HepG2 (cell line): ENCODE results near the gene NUDCD3. TPM values are rescaled to one million over a fixed set of nuclear protein-coding genes. Genes with fewer than 3 reads are reported as not detected.

Source experiments
- ATAC-seq: fragments of 200-7000 bp; cut with Tn5 transposase; 3 replicates; pipeline ENCODE4 v1.9.1; 2020; ENCODE audit warnings: mild to moderate bottlenecking, moderate library complexity
- BruUV-seq: library from RNA; stranded (reverse); fragments of 400-500 nt; replicated peaks from 2 replicates; lab custom pipeline; 2021; lab: Mats Ljungman, UMichigan
- CTCF ChIA-PET: fragments of 300-600 bp; formaldehyde crosslinking; extraction: SDS; loops from one replicate; lab custom pipeline; 2021; ENCODE audit warnings: low total read pairs, inconsistent platforms, low intra/inter-chr PET ratio; lab: Yijun Ruan, JAX
- POLR2A ChIA-PET: fragments of 350-600 bp; sonication (Branson Sonifier 250); formaldehyde crosslinking; loops from one replicate; lab custom pipeline; 2020; ENCODE audit warnings: antibody characterized with exemption, inconsistent platforms; lab: Yijun Ruan, JAX
- DNase-seq: peaks from one replicate; pipeline ENCODE4 v3.0.0-alpha.2; 2015; ENCODE audit warnings: low spot score
- FAIRE-seq: peaks from 3 replicates; lab custom pipeline; 2011; peaks lifted over from hg19 to GRCh38; lab: Jason Lieb, UNC
- H2AFZ ChIP-seq: one replicate; pipeline ENCODE4 v1.6.1; 2011; ENCODE audit warnings: low read length, inconsistent platforms
- H3K27ac ChIP-seq: fragments of 300-600 bp; 3 replicates; pipeline ENCODE4 v1.8.0; 2011; ENCODE audit warnings: mixed run types, mild to moderate bottlenecking, mixed read lengths, low read length, inconsistent platforms; ENCODE audit not compliant: insufficient read depth; ENCODE audit errors: extremely low read length
- H3K27me3 ChIP-seq, 2 experiments: fragments of 200-600 bp in 1 of 2; 2 replicates in 1 of 2; 3 replicates in 1 of 2; pipeline versions ENCODE4 v1.6.0 to v1.8.0; 2011; ENCODE audit warnings: low read length in 2 of 2, mild to moderate bottlenecking in 2 of 2, moderate library complexity in 2 of 2, inconsistent platforms in 1 of 2; ENCODE audit not compliant: insufficient read depth in 2 of 2, control insufficient read depth in 1 of 2
- H3K36me3 ChIP-seq, 2 experiments: fragments of 200-600 bp in 1 of 2; replicated peaks in 1 of 2; 2 replicates in 1 of 2; 3 replicates in 1 of 2; pipeline versions ENCODE4 v1.5.1 to v1.8.0; 2011; ENCODE audit warnings: low read length in 2 of 2, inconsistent platforms in 1 of 2; ENCODE audit not compliant: insufficient read depth in 2 of 2, control insufficient read depth in 1 of 2
- H3K4me1 ChIP-seq: 2 replicates; pipeline ENCODE4 v1.5.1; 2012; ENCODE audit warnings: low read length, inconsistent platforms; ENCODE audit not compliant: insufficient read depth
- H3K4me2 ChIP-seq: 2 replicates; pipeline ENCODE4 v1.6.0; 2011; ENCODE audit warnings: low read depth, low read length, inconsistent platforms
- H3K4me3 ChIP-seq, 3 experiments: fragments of 200-600 bp in 1 of 3; sonication (generic), shearing (Covaris generic) in 1 of 3; replicated peaks in 1 of 3; 2 replicates each; pipeline ENCODE4 v1.5.1; 2011 to 2016; ENCODE audit warnings: low read length in 3 of 3, inconsistent platforms in 2 of 3, low read depth in 2 of 3, mild to moderate bottlenecking in 2 of 3, control low read depth in 1 of 3, mixed read lengths in 1 of 3; ENCODE audit not compliant: insufficient read depth in 1 of 3
- H3K79me2 ChIP-seq: one replicate; pipeline ENCODE4 v1.6.1; 2011; ENCODE audit warnings: low read length, inconsistent platforms; ENCODE audit not compliant: insufficient read depth
- H3K9ac ChIP-seq: 2 replicates; pipeline ENCODE4 v1.6.0; 2011; ENCODE audit warnings: mild to moderate bottlenecking, low read depth, low read length, inconsistent platforms; ENCODE audit not compliant: insufficient read depth
- H3K9me3 ChIP-seq: 2 replicates; pipeline ENCODE4 v1.5.1; 2012; ENCODE audit warnings: mild to moderate bottlenecking, low read length
- H4K20me1 ChIP-seq: 2 replicates; pipeline ENCODE4 v1.6.0; 2011; ENCODE audit warnings: inconsistent platforms, mild to moderate bottlenecking, low read length, moderate library complexity; ENCODE audit not compliant: insufficient read depth
- RBM22 ChIP-seq: fragments of 200-400 bp; formaldehyde crosslinking; optimal IDR thresholded peaks from 2 replicates; pipeline ENCODE3; 2017; ENCODE audit warnings: mild to moderate bottlenecking, low read length, moderate library complexity
- WGBS: methylation state at CpG from one replicate; pipeline ENCODE4 v1.1.6; 2017; ENCODE audit warnings: low lambda C conversion rate; 5-methylcytosine and 5-hydroxymethylcytosine counted together
- in situ Hi-C: cut with HindIII; loops from 2 replicates; pipeline ENCODE4 v1.10.0; 2017; ENCODE audit warnings: low pct_unique_long_range_greater_than_20kb; ENCODE audit not compliant: extremely low pct_ligation_motif_present
- intact Hi-C: fragments of 100-400 bp; cut with micrococcal nuclease; formaldehyde crosslinking; loops from one replicate; pipeline ENCODE4 v1.10.0; 2022; ENCODE audit not compliant: unreplicated experiment
- polyA plus RNA-seq, 8 experiments: library from polyadenylated mRNA; depleted of rRNA in 3 of 8; stranded (reverse) in 7 of 8; unstranded in 1 of 8; fragments of >200 nt; fragmentation: Illumina TruSeq in 4 of 8; extraction: Trizol in 4 of 8; gene quantifications; 2 replicates each; pipeline versions ENCODE4 v1.2.1 to v1.2.3, GENCODE V29; 2011 to 2016; ENCODE audit warnings: low read depth in 4 of 8, missing spikeins in 1 of 8, mixed read lengths in 1 of 8; ENCODE audit not compliant: insufficient read depth in 1 of 8
- total RNA-seq, 5 experiments: library from RNA; depleted of rRNA; stranded (reverse); fragments of >200 nt; fragmentation: Illumina TruSeq; extraction: Trizol; gene quantifications; 2 replicates each; pipeline ENCODE4 v1.2.3, GENCODE V29; 2016; ENCODE audit warnings: low read depth in 1 of 5
- TF ChIP-seq, protein P1 (sequence below): sonication (generic); formaldehyde crosslinking; IDR thresholded peaks from 2 replicates; pipeline ENCODE4 v1.8.1; 2023; ENCODE audit warnings: missing genetic modification reagents, inconsistent platforms, borderline replicate concordance
- TF ChIP-seq, protein P2 (sequence below), 2 experiments: sonication (generic) in 1 of 2; formaldehyde crosslinking in 1 of 2; IDR thresholded peaks; 2 replicates each; pipeline versions ENCODE4 v1.4.0 to v1.6.1; 2018 to 2020; ENCODE audit warnings: missing genetic modification reagents in 2 of 2, borderline replicate concordance in 1 of 2, low read depth in 1 of 2, mild to moderate bottlenecking in 1 of 2, missing biosample characterization in 1 of 2

The NUDCD3 gene
- total and polyA plus RNA-seq, 2 of the 13 experiments (the other 11 are each of a cell fraction or from before 2014, with no cell fraction given): 20.8 to 49.9 TPM

DNA sequence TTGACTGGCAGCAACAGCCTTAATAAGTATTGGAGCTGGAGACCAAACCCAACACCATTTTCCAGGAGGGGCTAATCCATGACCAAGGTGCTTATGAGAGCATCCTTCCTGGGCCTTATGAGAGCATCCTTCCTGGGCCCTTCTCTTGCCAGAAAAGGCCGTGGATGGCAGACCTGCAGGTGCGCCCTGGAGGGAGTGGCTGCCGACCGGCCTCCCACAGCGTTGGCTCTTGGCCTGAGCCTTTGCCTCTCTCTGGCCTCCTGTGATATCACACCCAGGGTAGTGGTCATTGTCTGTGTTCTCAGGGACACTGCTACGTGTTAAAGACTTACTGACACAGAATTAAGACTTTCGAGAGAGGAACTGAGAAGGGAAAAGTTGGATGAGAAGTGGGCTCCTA, 22.3 kb upstream of the NUDCD3 start:
- Histone ChIP-seq H3K36me3 (peaks cover 11 to 33% of the 10 kb centered on the region in 2 experiments; a peak in 4 of 5 replicates), H3K4me2 (no peak overlapping the region), H3K9me3 (no peaks in the 10 kb centered on the region), H3K9ac (no peak overlapping the region), H3K27ac (no peak overlapping the region), H4K20me1 (no peaks in the 10 kb centered on the region), H3K27me3 (no peaks in the 10 kb centered on the region), H3K79me2 (no peaks in the 10 kb centered on the region), H3K4me3 (no peak overlapping the region), H2AFZ (no peak overlapping the region), H3K4me1 (peaks cover 11% of the 10 kb centered on the region)
- ChIA-PET CTCF (no interaction called here), POLR2A (no interaction called here)
- in situ Hi-C loops (no loop called here), intact Hi-C loops (no loop called here)
- TF ChIP-seq, protein P1, sequence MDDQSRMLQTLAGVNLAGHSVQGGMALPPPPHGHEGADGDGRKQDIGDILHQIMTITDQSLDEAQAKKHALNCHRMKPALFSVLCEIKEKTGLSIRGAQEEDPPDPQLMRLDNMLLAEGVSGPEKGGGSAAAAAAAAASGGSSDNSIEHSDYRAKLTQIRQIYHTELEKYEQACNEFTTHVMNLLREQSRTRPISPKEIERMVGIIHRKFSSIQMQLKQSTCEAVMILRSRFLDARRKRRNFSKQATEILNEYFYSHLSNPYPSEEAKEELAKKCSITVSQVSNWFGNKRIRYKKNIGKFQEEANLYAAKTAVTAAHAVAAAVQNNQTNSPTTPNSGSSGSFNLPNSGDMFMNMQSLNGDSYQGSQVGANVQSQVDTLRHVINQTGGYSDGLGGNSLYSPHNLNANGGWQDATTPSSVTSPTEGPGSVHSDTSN: no peak
- TF ChIP-seq, protein P2, sequence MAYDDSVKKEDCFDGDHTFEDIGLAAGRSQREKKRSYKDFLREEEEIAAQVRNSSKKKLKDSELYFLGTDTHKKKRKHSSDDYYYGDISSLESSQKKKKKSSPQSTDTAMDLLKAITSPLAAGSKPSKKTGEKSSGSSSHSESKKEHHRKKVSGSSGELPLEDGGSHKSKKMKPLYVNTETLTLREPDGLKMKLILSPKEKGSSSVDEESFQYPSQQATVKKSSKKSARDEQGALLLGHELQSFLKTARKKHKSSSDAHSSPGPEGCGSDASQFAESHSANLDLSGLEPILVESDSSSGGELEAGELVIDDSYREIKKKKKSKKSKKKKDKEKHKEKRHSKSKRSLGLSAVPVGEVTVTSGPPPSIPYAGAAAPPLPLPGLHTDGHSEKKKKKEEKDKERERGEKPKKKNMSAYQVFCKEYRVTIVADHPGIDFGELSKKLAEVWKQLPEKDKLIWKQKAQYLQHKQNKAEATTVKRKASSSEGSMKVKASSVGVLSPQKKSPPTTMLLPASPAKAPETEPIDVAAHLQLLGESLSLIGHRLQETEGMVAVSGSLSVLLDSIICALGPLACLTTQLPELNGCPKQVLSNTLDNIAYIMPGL (CRISPR knock-in tag; IDR thresholded peaks at IDR 0.05; ENCODE audit: borderline replicate concordance in 1 of 2, low read depth in 1 of 2): no peak
- peak; percentile 21 for TF ChIP-seq RBM22
- DNase-seq: no peak
- FAIRE-seq: no peak
- no TSS peak for BruUV-seq
- no peak; the same call in 2 of the 3 replicates for ATAC-seq
- 93% methylated on average over 7 of the region's 7 CpGs for WGBS
